Bone marrow (tissue), 2 donors: ENCODE measurements around the gene TRIM28.
"Not testable (repeated sequence)": the region's sequence is repeated elsewhere in the genome, so short reads cannot be mapped to it uniquely, and the experiment has no call there.

Experiments used
- DNase-seq, 2 donors: peaks; one replicate each; lab custom pipeline; 2025; lab: John Stamatoyannopoulos, UW

Gene TRIM28

DNA sequence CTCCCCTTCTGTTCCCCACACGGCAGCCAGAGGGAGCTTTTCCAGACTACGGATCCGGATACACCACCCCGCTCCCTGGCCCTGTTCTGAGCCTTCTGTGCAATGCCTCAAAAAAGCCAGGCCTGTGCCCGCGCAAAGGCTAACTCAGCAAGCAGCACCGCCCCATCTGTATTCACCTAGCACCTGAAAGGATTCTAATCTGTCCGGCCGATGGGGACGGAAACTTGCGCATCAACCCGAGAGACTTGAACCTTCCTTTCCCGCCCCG is 24.8 kb upstream of the TRIM28 start:
- peak; percentile 63 to 66 for DNase-seq

DNA sequence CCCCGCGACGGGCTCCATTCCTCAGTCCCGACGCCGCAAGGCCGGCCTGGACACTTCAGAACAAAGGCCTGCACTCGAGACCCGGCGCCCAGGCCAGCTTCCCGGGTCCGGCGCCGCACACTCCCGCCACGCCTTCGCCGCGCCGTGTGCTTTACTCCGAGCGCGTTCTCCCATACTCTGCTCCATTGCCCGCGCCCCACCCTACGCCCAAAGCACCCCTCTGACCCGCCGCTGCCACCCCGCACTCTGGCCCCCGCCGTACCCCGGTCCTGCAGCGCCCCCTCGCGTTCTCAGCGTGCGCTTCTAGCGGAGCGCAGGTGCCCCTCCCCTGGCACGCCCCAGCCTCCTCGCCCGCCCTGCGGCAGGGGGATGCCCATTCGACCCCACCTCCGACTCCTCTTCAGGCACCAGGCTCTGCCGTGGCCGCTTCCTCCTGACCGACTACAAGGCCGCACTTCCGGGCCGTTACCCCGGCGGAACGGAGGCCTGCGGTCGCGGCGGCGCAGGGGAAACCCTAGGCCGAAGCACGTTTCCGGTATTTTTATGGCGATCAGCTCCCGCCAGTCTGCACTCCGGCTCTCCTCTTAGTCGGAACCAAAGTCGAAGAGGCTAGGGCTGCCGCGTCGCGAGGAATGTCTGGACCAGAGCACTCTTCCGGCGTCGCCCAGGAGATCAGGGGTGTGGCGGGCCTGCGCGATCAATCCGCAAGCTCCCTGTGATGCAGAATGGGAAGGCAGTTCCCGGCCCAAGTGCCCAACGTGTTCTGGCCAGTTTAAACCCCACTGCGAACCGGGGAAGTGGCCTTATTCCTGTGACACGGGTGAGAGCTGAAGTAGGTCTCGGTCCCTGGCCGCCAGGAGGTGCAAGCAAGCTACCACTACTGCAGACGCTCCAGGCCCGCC is 24.3 kb upstream of the TRIM28 start, which contains the start of gene ZBTB45:
Gene ZBTB45 (minus strand): TSS at position 456 of the 902 bp plus-strand sequence. CDS start 2,137 bp downstream, outside the sequence.
- DNase-seq, result peak; percentile 93 to 97

DNA sequence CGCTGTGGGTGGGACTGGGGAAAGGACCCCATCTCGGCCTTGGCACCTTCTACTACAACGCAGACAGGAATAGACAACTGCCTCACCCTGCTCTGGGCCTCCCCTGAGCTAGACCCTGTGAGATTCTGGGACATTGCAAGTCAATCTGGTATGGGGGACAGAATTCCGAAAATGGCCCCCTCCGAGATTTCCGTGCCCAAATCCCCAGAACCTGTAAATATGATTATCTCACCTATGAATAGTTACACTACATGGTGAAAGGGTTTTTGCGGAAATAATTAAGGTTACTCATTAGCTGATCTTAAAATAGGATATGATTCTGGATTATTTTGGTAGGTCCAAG is 23.6 kb upstream of the TRIM28 start:
- DNase-seq, result no peak

DNA sequence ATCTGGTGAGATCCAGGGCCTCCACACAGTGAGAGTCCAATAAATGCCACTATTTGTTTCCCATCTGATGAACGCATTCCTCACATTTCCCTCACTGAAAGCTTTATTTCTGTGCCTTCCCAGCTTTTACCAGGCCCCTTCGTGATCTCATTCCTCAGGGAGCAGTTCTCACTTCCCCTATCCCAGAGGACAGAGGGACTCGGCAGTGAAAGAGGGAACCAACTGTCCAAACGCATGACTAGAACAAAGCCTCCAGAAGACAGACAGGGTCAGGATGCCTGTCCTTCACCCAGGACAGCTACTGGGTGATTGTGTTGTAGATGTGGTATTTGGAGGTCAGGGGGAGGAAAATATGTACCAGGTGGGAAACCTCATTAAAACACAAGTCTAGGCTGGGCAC is 22.2 kb upstream of the TRIM28 start:
- DNase-seq, result no peak

DNA sequence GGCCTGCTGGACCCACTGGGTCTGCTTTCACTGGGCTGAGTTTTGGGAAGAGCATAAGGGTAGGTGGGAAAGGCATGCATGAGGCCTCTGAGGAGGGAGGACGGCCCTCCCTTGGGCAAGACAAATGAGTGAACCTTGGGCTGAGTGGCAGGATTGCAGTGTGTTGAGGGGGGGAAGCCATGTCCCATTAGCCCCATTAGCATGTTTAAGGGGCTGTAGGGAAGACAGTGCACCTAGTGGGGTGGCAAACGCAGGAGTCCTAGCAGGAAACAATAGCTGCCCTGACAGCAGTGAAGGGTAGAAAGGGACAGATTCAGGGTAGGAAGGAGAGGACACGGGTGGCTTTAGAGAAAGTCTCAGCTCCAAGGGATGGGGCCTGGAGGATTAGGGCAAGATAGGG is 21.2 kb upstream of the TRIM28 start:
- DNase-seq, result no peak

GRCh38 chr19:58529405-58529804 is 14.5 kb upstream of the TRIM28 start:
- DNase-seq, result no peak

DNA sequence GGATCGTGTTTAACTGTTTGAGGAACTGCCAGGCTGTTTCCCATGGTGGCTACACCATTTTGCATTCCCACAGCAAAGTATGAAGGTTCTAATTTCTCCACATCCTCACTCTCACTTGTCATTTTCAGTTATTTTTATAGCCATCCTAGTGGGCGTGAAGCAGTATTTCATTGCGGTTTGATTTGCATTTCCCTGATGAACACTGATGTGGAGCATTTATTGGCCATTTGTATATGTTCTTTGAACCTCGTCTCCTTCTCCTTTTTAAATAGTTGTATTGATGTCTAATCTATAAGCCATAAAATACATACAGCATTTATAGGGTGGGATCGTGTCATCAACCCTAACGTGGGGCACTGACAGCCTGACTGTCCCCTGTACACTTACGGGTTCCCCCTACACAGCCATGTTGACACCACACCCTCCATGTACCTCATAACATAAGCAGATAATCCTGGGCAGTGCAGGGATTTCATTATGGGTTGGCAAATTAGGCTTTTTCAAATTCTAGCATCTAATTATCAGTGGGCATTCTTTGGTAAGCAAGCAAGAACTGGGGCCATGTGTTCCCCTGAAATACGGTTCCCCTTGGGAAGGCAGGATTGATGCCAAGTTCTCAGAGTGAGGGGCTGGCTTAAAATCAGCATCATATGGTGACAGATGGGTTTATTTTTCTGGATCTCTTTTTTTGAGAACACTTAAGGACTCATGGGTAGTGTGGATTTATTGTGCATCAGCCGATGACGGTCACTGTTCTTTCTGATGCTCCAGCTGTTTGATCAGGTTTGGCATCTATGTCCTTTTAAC is 12.6 kb upstream of the TRIM28 start:
- DNase-seq, result no peak

DNA sequence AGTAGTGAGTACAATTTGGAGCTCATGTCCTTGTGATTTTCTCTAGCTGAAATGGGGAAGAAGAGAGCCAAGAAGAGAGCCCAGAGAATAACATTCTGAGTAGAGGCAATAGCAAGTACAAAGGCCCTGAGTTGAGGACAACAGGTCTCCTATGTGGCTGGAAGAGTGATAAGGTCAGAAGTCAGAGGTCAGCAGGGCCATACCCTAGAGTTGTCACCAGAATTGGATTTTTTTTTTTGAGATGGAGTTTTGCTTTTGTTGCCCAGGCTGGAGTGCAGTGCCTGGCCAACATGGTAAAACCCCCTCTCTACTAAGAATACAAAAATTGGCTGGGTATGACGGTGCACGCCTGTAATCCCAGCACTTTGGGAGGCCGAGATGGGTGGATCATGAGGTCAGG is 8.0 kb upstream of the TRIM28 start:
- no peak for DNase-seq

- no peak for DNase-seq
Observed at GRCh38 chr19:58536852-58537798, 6.7 kb upstream of the TRIM28 start.

GRCh38 chr19:58538257-58539168 is 5.4 kb upstream of the TRIM28 start:
- peak in 1 of 2 donors; percentile 69 for DNase-seq

GRCh38 chr19:58539169-58539559 is 4.7 kb upstream of the TRIM28 start:
- DNase-seq, result not testable (repeated sequence)

GRCh38 chr19:58542641-58543372 is 1.1 kb upstream of the TRIM28 start:
- not testable (repeated sequence) for DNase-seq

DNA sequence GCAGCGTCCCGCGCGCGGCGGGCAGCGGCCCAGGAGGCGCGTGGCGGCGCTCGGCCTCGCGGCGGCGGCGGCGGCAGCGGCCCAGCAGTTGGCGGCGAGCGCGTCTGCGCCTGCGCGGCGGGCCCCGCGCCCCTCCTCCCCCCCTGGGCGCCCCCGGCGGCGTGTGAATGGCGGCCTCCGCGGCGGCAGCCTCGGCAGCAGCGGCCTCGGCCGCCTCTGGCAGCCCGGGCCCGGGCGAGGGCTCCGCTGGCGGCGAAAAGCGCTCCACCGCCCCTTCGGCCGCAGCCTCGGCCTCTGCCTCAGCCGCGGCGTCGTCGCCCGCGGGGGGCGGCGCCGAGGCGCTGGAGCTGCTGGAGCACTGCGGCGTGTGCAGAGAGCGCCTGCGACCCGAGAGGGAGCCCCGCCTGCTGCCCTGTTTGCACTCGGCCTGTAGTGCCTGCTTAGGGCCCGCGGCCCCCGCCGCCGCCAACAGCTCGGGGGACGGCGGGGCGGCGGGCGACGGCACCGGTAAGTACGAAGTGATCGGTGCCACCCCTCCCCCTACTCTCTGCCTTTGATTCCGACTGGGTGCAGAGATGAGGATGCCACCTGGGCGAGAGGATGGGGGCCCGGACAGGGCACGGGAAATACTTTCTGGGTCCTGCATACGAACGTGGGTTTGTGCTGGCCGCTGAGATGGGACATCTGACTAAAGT is 874 bp downstream of the TRIM28 start:
- no peak for DNase-seq

- no peak for DNase-seq
Observed at GRCh38 chr19:58545286-58546018, 1.6 kb downstream of the TRIM28 start.

DNA sequence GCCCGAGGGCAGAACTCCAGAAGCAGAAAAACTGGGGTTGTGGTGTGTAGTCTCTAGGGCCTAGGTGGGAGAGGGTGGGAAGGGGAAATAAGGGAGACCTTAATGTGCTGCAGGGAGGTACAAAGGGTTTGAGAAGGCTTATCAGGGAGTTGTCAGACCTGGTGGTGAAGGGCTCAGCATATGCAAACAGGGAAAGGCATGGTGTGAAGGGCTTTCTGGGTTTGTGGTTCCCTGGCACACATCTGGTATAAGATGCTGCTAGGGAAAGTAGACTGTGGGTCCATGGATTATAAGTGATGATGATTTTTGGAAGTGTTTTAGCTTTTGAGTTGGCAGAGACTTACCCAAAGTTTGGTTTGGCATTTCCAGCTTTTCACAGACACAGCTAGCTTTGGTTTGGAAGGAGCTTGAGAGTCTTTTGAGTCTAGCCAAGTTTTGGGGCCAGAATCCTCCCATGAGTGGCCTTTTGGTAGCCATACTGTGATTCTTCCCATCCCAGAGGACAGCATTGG is 2.2 kb downstream of the TRIM28 start:
- DNase-seq, result no peak

DNA sequence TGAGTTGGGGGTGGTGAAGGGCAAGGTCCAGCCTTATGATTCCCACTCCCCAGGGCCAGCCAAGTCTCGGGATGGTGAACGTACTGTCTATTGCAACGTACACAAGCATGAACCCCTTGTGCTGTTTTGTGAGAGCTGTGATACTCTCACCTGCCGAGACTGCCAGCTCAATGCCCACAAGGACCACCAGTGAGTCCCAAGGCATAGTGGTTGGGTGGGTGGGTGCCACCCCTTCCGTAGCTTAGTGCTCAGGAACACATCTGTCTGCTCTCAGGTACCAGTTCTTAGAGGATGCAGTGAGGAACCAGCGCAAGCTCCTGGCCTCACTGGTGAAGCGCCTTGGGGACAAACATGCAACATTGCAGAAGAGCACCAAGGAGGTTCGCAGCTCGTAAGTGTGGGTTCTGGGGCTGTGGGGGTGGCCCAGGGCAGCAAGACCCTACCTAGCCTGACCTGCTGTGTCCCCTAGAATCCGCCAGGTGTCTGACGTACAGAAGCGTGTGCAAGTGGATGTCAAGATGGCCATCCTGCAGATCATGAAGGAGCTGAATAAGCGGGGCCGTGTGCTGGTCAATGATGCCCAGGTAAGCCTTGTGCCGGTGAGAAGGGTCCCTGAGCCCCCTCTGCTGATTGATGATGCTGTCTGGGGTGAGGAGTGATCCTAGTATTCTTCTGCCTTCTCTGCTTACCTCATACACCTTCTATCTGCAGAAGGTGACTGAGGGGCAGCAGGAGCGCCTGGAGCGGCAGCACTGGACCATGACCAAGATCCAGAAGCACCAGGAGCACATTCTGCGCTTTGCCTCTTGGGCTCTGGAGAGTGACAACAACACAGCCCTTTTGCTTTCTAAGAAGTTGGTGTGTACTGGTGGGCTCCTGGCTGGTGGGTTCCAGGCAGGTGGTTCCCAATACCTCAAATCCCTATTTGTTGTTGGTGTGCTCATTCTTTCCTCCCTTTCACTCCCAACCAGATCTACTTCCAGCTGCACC is 3.8 kb downstream of the TRIM28 start:
- no peak for DNase-seq

DNA sequence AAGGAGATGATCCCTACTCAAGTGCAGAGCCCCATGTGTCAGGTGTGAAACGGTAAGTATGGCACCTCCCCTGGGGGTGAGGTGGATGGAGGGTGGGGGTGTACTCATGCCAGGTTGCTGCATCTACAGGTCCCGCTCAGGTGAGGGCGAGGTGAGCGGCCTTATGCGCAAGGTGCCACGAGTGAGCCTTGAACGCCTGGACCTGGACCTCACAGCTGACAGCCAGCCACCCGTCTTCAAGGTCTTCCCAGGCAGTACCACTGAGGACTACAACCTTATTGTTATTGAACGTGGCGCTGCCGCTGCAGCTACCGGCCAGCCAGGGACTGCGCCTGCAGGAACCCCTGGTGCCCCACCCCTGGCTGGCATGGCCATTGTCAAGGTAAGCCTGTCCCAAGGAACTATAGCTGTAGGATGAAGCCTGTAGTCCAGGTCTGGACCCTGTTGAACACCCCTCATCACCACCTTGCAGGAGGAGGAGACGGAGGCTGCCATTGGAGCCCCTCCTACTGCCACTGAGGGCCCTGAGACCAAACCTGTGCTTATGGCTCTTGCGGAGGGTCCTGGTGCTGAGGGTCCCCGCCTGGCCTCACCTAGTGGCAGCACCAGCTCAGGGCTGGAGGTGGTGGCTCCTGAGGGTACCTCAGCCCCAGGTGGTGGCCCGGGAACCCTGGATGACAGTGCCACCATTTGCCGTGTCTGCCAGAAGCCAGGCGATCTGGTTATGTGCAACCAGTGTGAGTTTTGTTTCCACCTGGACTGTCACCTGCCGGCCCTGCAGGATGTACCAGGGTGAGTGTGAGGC is 5.2 kb downstream of the TRIM28 start:
- no peak for DNase-seq
